ENCODE measurements around the gene PSAT1. TPM values are rescaled to one million over a fixed set of nuclear protein-coding genes. Genes with fewer than 3 reads are reported as not detected.

PSAT1 gene
- total RNA-seq, 2 donors from 2014 or later: 21.8 to 49.3 TPM

GRCh38 chr9:78286125-78286524 is 10.8 kb upstream of the PSAT1 start:
- H3K4me3 ChIP-seq: no peak overlapping the region
- no peaks in the 10 kb centered on the region for H3K36me3 ChIP-seq (replicated peaks in 1 of 2; ENCODE audit: insufficient read depth in 1 of 2, low read depth in 2 of 2)
- no peak for ATAC-seq
- no peak overlapping the region for H3K27ac ChIP-seq
- intact Hi-C loops (cut with DNase I): no loop called here
- no peaks in the 10 kb centered on the region for H3K9me3 ChIP-seq
- H3K4me1 ChIP-seq: peaks cover 10% of the 10 kb centered on the region
- no peaks in the 10 kb centered on the region for H3K27me3 ChIP-seq
- TF ChIP-seq CTCF (IDR thresholded peaks at IDR 0.05) (no peak), POLR2A (IDR thresholded peaks at IDR 0.05) (no peak)
- DNase-seq: no peak

- no peak for TF ChIP-seq POLR2A (IDR thresholded peaks at IDR 0.05)
- TF ChIP-seq CTCF (IDR thresholded peaks at IDR 0.05): no peak
- 96 to 97% methylated on average over 6 of the region's 6 CpGs for WGBS, 2 donors
- Histone ChIP-seq H3K36me3 (replicated peaks in 1 of 2; ENCODE audit: insufficient read depth in 1 of 2, low read depth in 2 of 2) (no peaks in the 10 kb centered on the region), H3K9me3 (no peaks in the 10 kb centered on the region), H3K4me3 (no peak overlapping the region), H3K27me3 (no peaks in the 10 kb centered on the region), H3K27ac (no peak overlapping the region), H3K4me1 (peaks cover 2% of the 10 kb centered on the region)
- DNase-seq (no peak), ATAC-seq (no peak)
- intact Hi-C loops (cut with DNase I): no loop called here
Measured at GRCh38 chr9:78286946-78287388, 10.0 kb upstream of the PSAT1 start.

- no peak for DNase-seq
- TF ChIP-seq CTCF (IDR thresholded peaks at IDR 0.05) (no peak), POLR2A (IDR thresholded peaks at IDR 0.05) (no peak)
- WGBS, 2 donors: 83% methylated on average over 8 of the region's 8 CpGs
Measured at GRCh38 chr9:78288214-78288892, 8.6 kb upstream of the PSAT1 start.

GRCh38 chr9:78289474-78289873 is 7.5 kb upstream of the PSAT1 start:
- Histone ChIP-seq H3K9me3 (no peaks in the 10 kb centered on the region), H3K4me1 (no peaks in the 10 kb centered on the region), H3K27me3 (no peaks in the 10 kb centered on the region), H3K4me3 (no peak overlapping the region), H3K36me3 (replicated peaks in 1 of 2; ENCODE audit: insufficient read depth in 1 of 2, low read depth in 2 of 2) (no peaks in the 10 kb centered on the region), H3K27ac (no peak overlapping the region)
- WGBS, 2 donors: 100% methylated on average over 1 of the region's 1 CpG
- TF ChIP-seq CTCF (IDR thresholded peaks at IDR 0.05) (no peak), POLR2A (IDR thresholded peaks at IDR 0.05) (no peak)
- DNase-seq: no peak
- ATAC-seq: no peak
- intact Hi-C loops (cut with DNase I): no loop called here

More at GRCh38 chr9:78288214-78288892, 8.6 kb upstream of the PSAT1 start:
- H3K27ac ChIP-seq: no peak overlapping the region
- H3K9me3 ChIP-seq: no peaks in the 10 kb centered on the region
- ATAC-seq: no peak
- intact Hi-C loops (cut with DNase I): no loop called here
- no peaks in the 10 kb centered on the region for H3K36me3 ChIP-seq (replicated peaks in 1 of 2; ENCODE audit: insufficient read depth in 1 of 2, low read depth in 2 of 2)
- no peaks in the 10 kb centered on the region for H3K4me1 ChIP-seq
- no peaks in the 10 kb centered on the region for H3K27me3 ChIP-seq
- H3K4me3 ChIP-seq: no peak overlapping the region
